GM13977 (cell line): ENCODE measurements around the gene OR6B2.

Experiments used
- DNase-seq: peaks from one replicate; pipeline ENCODE4 v3.0.0; 2012; ENCODE audit warnings: low spot score
- in situ Hi-C: fragments of 300-500 bp; cut with MboI; formaldehyde crosslinking; loops from one replicate; pipeline ENCODE4 v1.12.0; 2022; ENCODE audit warnings: low sequenced_read_pairs, low pct_unique_long_range_greater_than_20kb, mixed read lengths, inconsistent platforms; ENCODE audit not compliant: unreplicated experiment
- TF ChIP-seq, protein P1 (sequence below): IDR thresholded peaks from 2 replicates; pipeline ENCODE4 v1.5.1; 2012; ENCODE audit warnings: mild to moderate bottlenecking, control low read depth; ENCODE audit not compliant: insufficient read depth; ENCODE audit errors: extremely low read depth, missing control alignments

The OR6B2 gene

DNA sequence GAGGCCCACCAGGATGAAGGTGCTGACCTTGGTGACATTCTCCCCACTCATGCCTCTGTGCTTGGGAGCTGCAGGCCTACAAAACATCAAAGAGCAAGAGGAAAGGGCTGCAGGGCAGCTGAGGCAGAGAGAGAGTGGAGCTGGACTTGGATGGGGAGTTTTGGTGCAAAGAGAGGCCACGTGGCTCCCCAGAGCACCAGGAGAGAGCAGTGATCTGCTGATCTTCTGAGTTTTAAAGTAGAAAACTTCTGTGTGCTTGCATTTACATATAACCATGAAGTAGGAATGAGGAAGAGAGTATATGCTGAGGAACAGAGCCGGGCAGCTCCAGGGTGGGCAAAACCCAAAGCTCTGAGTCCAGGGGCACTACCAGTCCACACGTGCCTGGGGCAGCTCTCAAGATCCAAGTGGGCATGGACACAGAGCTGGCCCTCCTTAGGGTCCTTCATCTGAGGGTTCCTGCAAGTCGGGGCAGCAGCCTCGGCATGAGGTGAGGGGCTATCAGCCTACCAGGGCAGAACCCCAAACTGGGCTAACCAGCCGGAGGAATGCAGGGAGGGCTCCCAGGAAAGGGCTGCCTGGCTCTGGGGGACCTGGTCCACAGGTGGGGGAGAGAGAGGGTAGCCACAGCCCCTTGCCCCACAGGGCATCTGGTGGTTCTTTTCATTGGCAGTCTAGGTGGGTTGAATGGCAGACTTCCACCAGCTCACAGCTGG, at the start of gene OR6B2:
Gene OR6B2 (minus strand): TSS at position 51 of the 716 bp plus-strand sequence. CDS start 0 bp downstream, at position 51.
- in situ Hi-C loops = no loop called here
- no peak for DNase-seq
- TF ChIP-seq, protein P1, sequence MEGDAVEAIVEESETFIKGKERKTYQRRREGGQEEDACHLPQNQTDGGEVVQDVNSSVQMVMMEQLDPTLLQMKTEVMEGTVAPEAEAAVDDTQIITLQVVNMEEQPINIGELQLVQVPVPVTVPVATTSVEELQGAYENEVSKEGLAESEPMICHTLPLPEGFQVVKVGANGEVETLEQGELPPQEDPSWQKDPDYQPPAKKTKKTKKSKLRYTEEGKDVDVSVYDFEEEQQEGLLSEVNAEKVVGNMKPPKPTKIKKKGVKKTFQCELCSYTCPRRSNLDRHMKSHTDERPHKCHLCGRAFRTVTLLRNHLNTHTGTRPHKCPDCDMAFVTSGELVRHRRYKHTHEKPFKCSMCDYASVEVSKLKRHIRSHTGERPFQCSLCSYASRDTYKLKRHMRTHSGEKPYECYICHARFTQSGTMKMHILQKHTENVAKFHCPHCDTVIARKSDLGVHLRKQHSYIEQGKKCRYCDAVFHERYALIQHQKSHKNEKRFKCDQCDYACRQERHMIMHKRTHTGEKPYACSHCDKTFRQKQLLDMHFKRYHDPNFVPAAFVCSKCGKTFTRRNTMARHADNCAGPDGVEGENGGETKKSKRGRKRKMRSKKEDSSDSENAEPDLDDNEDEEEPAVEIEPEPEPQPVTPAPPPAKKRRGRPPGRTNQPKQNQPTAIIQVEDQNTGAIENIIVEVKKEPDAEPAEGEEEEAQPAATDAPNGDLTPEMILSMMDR = no peak

DNA sequence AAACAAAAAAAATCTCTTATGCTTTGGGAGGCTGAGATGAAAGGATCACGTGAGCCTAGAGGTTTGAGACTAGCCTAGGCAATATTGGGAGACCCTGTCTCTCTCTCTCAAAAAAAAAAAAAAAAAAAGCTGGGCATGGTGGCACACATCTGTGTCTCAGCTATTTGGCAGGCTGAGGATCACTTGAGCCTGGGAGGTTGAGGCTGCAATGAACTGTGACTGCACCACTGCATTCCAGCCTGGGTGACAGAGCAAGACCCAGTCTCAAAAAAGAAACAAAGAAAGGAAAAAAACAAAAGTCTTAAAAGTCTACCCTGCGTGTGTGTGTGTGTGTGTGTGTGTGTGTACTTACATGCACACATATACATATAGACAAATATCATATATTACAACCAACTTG, 48.4 kb upstream of the OR6B2 start:
- in situ Hi-C loops = no loop called here
- TF ChIP-seq, protein P1 = no peak
- no peak for DNase-seq

DNA sequence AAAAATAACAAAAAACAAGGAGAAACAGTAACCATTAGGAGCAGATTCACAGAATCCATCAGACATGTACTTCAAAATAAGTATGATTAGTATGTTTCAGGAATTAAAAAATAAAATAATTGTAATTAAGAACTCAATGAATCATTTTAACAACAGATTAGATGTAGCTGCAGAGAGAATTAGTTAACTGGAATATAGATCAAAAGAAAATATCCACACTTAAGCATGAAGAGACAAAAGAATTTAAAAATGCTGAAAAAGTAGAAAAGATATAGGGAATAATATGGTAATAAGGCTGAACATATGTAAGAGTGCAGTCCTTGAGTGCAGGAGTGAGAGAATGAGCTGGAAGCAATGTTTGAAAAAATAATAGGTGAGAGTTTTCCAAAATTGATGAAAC, 47.2 kb upstream of the OR6B2 start:
- in situ Hi-C loops = no loop called here
- DNase-seq = no peak
- TF ChIP-seq, protein P1 = no peak

DNA sequence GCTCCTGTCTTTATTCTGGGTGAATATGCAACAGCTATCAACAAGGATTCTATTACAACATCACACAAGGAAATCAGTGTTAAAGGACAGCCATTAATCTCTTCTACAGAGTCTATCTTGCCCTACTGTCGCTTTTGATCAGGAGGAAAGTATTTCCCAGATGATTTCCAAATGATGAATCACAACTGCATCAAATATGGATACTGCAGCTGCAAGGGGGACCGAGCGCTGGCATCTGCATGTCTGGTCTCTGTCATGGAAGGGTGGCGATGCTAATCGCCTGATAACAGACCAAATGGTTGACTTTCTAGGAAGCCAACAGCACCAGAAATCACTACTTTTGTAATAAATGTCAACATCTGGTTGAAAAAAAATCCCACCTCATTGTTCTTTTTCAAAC, 44.3 kb upstream of the OR6B2 start:
- TF ChIP-seq, protein P1 = no peak
- no peak for DNase-seq
- in situ Hi-C loops = no loop called here

DNA sequence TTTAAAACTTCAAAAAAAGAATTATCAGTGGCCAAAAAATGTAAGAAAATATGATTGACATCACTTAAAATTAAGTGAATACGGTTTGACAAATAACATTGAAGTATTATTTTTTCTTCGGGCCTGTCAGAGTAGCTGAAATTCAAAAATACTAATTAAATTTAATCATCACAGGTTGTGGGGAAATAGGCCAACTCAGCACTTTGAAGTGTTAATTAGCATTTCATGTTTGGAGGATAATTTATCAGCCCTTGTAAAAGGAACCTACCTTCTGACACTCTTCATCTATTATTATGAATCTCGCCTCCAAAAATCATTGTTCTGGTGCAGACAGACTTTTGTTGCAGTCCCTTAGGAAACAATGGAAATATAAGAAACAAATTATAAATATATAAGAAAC, 40.7 kb upstream of the OR6B2 start:
- TF ChIP-seq, protein P1 = no peak
- no peak for DNase-seq
- in situ Hi-C loops = no loop called here

DNA sequence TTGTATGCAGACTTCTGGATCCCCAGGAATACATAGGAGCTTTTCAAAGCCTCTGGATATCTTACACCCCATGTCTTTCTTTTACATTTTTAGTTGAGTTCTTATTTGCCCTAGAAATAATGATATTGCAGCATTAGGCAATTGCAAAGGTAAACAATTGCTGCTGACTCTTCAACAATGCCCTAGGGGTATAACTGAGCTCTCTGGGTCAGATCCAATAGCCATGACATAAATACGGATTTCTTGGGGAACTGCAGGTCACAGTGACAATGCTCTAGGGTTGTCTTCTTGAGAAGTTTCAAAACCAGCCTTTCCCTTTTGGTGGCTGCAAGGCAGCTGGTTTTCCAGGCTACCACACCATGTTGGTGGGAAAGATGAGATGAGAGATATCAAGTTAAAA, 39.6 kb upstream of the OR6B2 start:
- in situ Hi-C loops = no loop called here
- TF ChIP-seq, protein P1 = no peak
- DNase-seq = no peak

DNA sequence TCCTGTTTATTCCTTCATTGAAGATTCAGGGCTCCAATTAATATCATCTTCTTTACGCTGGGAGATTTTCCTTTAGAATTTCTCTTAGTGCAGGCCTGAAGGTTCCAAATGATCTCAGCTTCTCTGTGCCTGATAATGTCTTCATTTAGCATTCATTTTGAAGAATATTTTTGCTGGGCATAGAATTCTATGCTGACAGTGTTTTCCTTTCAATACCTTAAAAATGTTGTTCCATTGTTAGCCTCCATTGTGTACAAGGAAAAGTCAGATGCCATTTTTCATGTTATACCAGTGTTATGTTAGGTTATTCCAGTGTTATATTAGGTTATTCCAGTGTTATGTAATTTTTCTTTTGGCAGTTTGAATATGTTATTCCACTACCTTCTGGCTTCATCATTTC, 38.0 kb upstream of the OR6B2 start:
- TF ChIP-seq, protein P1 = no peak
- in situ Hi-C loops = no loop called here

More for the DNA sequence above, 38.0 kb upstream of the OR6B2 start:
- no peak for DNase-seq
